Measurements from ENCODE around the gene ARVCF. TPM values are rescaled to one million over a fixed set of nuclear protein-coding genes. Genes with fewer than 3 reads are reported as not detected.

ARVCF gene
- polyA plus RNA-seq, 3 donors: 27.0 to 35.2 (median 29.6) TPM

GRCh38 chr22:20054034-20054427 lies 37.4 kb upstream of the ARVCF start:
- DNase-seq: no peak

- no peak for DNase-seq
Observed at GRCh38 chr22:20053407-20054033, 36.9 kb upstream of the ARVCF start.

- DNase-seq: no peak
Observed at GRCh38 chr22:20052309-20053259, 36.0 kb upstream of the ARVCF start.

- no peak for DNase-seq
Observed at GRCh38 chr22:20051927-20052308, 35.3 kb upstream of the ARVCF start.

GRCh38 chr22:20046730-20047129 lies 30.1 kb upstream of the ARVCF start:
- DNase-seq: no peak

- DNase-seq: no peak
Observed at GRCh38 chr22:20044495-20045151, 28.0 kb upstream of the ARVCF start.

- DNase-seq: no peak
Observed at GRCh38 chr22:20043997-20044342, 27.3 kb upstream of the ARVCF start.

GRCh38 chr22:20043057-20043996 lies 26.7 kb upstream of the ARVCF start:
- no peak for DNase-seq

GRCh38 chr22:20040327-20041200 lies 23.9 kb upstream of the ARVCF start:
- no peak for DNase-seq

- no peak for DNase-seq
Observed at GRCh38 chr22:20039683-20040325, 23.2 kb upstream of the ARVCF start.

- DNase-seq: no peak
Observed at GRCh38 chr22:20038574-20038973, 22.0 kb upstream of the ARVCF start.

GRCh38 chr22:20037419-20037818 lies 20.8 kb upstream of the ARVCF start:
- DNase-seq: no peak

GRCh38 chr22:20036535-20037392 lies 20.1 kb upstream of the ARVCF start:
- no peak for DNase-seq

GRCh38 chr22:20036084-20036482 lies 19.5 kb upstream of the ARVCF start:
- DNase-seq: peak; percentile 36

- no peak for DNase-seq
Observed at GRCh38 chr22:20035375-20036083, 18.9 kb upstream of the ARVCF start.

GRCh38 chr22:20034143-20034542 lies 17.5 kb upstream of the ARVCF start:
- DNase-seq: no peak

- no peak for DNase-seq
Observed at GRCh38 chr22:20033045-20033706, 16.6 kb upstream of the ARVCF start.
